HepG2 (cell line): ENCODE measurements around the gene ANAPC1. TPM values are rescaled to one million over a fixed set of nuclear protein-coding genes. Genes with fewer than 3 reads are reported as not detected.

Experiments used
- CEBPG ChIP-seq: IDR thresholded peaks from 2 replicates; pipeline ENCODE4 v1.6.1; 2016
- CHCHD3 ChIP-seq: sonication (generic); formaldehyde crosslinking; IDR thresholded peaks from 2 replicates; pipeline ENCODE4 v1.8.0; 2022; ENCODE audit warnings: mild to moderate bottlenecking, missing genetic modification reagents, moderate library complexity
- ETV5 ChIP-seq: IDR thresholded peaks from 2 replicates; pipeline ENCODE4 v1.6.1; 2018; ENCODE audit warnings: missing biosample characterization, missing genetic modification reagents, inconsistent platforms, borderline replicate concordance
- GFI1 ChIP-seq: sonication (generic); formaldehyde crosslinking; IDR thresholded peaks from 2 replicates; pipeline ENCODE4 v1.5.0; 2020; ENCODE audit warnings: missing genetic modification reagents, mild to moderate bottlenecking, borderline replicate concordance
- JDP2 ChIP-seq: sonication (generic); formaldehyde crosslinking; IDR thresholded peaks from 2 replicates; pipeline ENCODE4 v1.8.1; 2022; ENCODE audit warnings: missing genetic modification reagents, borderline replicate concordance
- KMT2A ChIP-seq: sonication (generic); formaldehyde crosslinking; IDR thresholded peaks from 2 replicates; pipeline ENCODE4 v1.4.0; 2020; ENCODE audit warnings: missing genetic modification reagents
- TEAD3 ChIP-seq: optimal IDR thresholded peaks from 2 replicates; pipeline ENCODE3; 2016; ENCODE audit warnings: borderline replicate concordance
- TOPORS ChIP-seq: sonication (generic); formaldehyde crosslinking; IDR thresholded peaks from 2 replicates; pipeline ENCODE4 v1.8.0; 2023; ENCODE audit warnings: mild to moderate bottlenecking, missing genetic modification reagents
- ZKSCAN1 ChIP-seq: fragments of 150-350 bp; IDR thresholded peaks from 2 replicates; pipeline ENCODE4 v1.6.1; 2014; ENCODE audit warnings: low read length
- ZNF224 ChIP-seq: sonication (generic); formaldehyde crosslinking; IDR thresholded peaks from 2 replicates; pipeline ENCODE4 v1.5.0; 2020; ENCODE audit warnings: mild to moderate bottlenecking, missing genetic modification reagents
- ZNF234 ChIP-seq: sonication (generic); formaldehyde crosslinking; conservative IDR thresholded peaks from 2 replicates; pipeline ENCODE4 v1.5.1; 2020; ENCODE audit warnings: mild to moderate bottlenecking, missing genetic modification reagents
- ZNF331 ChIP-seq: sonication (generic); formaldehyde crosslinking; IDR thresholded peaks from 2 replicates; pipeline ENCODE4 v1.4.0; 2020; ENCODE audit warnings: missing genetic modification reagents
- ZNF614 ChIP-seq: IDR thresholded peaks from 2 replicates; pipeline ENCODE4 v1.6.1; 2018; ENCODE audit warnings: missing biosample characterization, missing genetic modification reagents, inconsistent platforms, borderline replicate concordance
- ZNF644 ChIP-seq: IDR thresholded peaks from 2 replicates; pipeline ENCODE4 v1.6.1; 2016; ENCODE audit warnings: low read depth
- ZNF782 ChIP-seq: sonication (generic); formaldehyde crosslinking; IDR thresholded peaks from 2 replicates; pipeline ENCODE4 v1.4.0; 2020; ENCODE audit warnings: missing genetic modification reagents, mild to moderate bottlenecking, borderline replicate concordance
- polyA plus RNA-seq, 8 experiments: library from polyadenylated mRNA; depleted of rRNA in 3 of 8; stranded (reverse) in 7 of 8; unstranded in 1 of 8; fragments of >200 nt; fragmentation: Illumina TruSeq in 4 of 8; extraction: Trizol in 4 of 8; gene quantifications; 2 replicates each; pipeline versions ENCODE4 v1.2.1 to v1.2.3, GENCODE V29; 2011 to 2016; ENCODE audit warnings: low read depth in 4 of 8, missing spikeins in 1 of 8, mixed read lengths in 1 of 8; ENCODE audit not compliant: insufficient read depth in 1 of 8
- total RNA-seq, 5 experiments: library from RNA; depleted of rRNA; stranded (reverse); fragments of >200 nt; fragmentation: Illumina TruSeq; extraction: Trizol; gene quantifications; 2 replicates each; pipeline ENCODE4 v1.2.3, GENCODE V29; 2016; ENCODE audit warnings: low read depth in 1 of 5
- TF ChIP-seq, protein P1 (sequence below): IDR thresholded peaks from 2 replicates; pipeline ENCODE4 v1.4.0; 2020; ENCODE audit warnings: mild to moderate bottlenecking, missing genetic modification reagents
- TF ChIP-seq, protein P2 (sequence below): IDR thresholded peaks from 2 replicates; pipeline ENCODE4 v1.6.1; 2016; ENCODE audit warnings: missing compliant biosample characterization, missing genetic modification reagents, borderline replicate concordance
- TF ChIP-seq, protein P3 (sequence below): IDR thresholded peaks from 2 replicates; pipeline ENCODE4 v1.6.1; 2016
- TF ChIP-seq, protein P4 (sequence below): IDR thresholded peaks from 2 replicates; pipeline ENCODE4 v1.6.1; 2016; ENCODE audit warnings: missing genetic modification reagents, missing compliant biosample characterization
- TF ChIP-seq, protein P5 (sequence below): sonication (generic); formaldehyde crosslinking; IDR thresholded peaks from 2 replicates; pipeline ENCODE4 v1.5.1; 2020; ENCODE audit warnings: missing genetic modification reagents, mild to moderate bottlenecking, borderline replicate concordance
- TF ChIP-seq, protein P6 (sequence below): IDR thresholded peaks from 2 replicates; pipeline ENCODE4 v1.6.1; 2016; ENCODE audit warnings: low read depth, borderline replicate concordance

ANAPC1 gene
- total and polyA plus RNA-seq, 2 of the 13 experiments (the other 11 are each of a cell fraction or from before 2014, with no cell fraction given): 50.0 to 89.7 TPM

DNA sequence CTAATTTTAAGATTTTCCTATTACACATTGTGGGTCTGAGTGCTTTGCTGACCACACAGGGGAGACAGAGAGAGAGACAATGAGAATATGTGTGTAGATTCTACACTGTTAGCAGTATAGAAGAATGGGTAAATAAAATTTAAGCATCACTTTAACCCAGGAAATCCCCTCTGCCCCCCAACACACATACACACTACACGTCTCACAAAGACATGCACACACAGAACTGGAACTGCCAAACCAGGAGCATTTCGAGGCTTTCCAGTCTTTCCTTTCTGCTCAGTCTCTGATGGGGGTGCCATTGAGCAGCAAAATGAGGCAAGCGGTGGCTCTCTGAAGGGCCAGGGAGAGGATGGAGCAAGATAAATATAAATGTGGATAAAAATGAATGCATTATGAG lies 16.9 kb upstream of the ANAPC1 start (continued):
- TF ChIP-seq, protein P1, sequence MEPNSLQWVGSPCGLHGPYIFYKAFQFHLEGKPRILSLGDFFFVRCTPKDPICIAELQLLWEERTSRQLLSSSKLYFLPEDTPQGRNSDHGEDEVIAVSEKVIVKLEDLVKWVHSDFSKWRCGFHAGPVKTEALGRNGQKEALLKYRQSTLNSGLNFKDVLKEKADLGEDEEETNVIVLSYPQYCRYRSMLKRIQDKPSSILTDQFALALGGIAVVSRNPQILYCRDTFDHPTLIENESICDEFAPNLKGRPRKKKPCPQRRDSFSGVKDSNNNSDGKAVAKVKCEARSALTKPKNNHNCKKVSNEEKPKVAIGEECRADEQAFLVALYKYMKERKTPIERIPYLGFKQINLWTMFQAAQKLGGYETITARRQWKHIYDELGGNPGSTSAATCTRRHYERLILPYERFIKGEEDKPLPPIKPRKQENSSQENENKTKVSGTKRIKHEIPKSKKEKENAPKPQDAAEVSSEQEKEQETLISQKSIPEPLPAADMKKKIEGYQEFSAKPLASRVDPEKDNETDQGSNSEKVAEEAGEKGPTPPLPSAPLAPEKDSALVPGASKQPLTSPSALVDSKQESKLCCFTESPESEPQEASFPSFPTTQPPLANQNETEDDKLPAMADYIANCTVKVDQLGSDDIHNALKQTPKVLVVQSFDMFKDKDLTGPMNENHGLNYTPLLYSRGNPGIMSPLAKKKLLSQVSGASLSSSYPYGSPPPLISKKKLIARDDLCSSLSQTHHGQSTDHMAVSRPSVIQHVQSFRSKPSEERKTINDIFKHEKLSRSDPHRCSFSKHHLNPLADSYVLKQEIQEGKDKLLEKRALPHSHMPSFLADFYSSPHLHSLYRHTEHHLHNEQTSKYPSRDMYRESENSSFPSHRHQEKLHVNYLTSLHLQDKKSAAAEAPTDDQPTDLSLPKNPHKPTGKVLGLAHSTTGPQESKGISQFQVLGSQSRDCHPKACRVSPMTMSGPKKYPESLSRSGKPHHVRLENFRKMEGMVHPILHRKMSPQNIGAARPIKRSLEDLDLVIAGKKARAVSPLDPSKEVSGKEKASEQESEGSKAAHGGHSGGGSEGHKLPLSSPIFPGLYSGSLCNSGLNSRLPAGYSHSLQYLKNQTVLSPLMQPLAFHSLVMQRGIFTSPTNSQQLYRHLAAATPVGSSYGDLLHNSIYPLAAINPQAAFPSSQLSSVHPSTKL (CRISPR knock-in tag): peak; percentile 19; the same call in 1 of the 2 replicates
- TF ChIP-seq ZKSCAN1 (no peak), KMT2A (CRISPR knock-in tag) (0 out of 2 replicates have a peak, but pooled peaks have one; percentile 75), TOPORS (CRISPR knock-in tag) (no peak), ZNF234 (CRISPR knock-in tag) (no peak), ZNF331 (CRISPR knock-in tag) (peak; percentile 58), GFI1 (no peak), ZNF224 (CRISPR knock-in tag) (no peak), TEAD3 (CRISPR knock-in tag) (peak; percentile 16), ETV5 (no peak), CHCHD3 (no peak), ZNF614 (CRISPR knock-in tag) (0 out of 2 replicates have a peak, but pooled peaks have one; percentile 40), CEBPG (peak; percentile 52), ZNF644 (CRISPR knock-in tag) (0 out of 2 replicates have a peak, but pooled peaks have one; percentile 41), JDP2 (CRISPR knock-in tag) (no peak), ZNF782 (no peak)
- TF ChIP-seq, protein P2, sequence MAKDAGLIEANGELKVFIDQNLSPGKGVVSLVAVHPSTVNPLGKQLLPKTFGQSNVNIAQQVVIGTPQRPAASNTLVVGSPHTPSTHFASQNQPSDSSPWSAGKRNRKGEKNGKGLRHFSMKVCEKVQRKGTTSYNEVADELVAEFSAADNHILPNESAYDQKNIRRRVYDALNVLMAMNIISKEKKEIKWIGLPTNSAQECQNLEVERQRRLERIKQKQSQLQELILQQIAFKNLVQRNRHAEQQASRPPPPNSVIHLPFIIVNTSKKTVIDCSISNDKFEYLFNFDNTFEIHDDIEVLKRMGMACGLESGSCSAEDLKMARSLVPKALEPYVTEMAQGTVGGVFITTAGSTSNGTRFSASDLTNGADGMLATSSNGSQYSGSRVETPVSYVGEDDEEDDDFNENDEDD (CRISPR knock-in tag): no peak
- TF ChIP-seq, protein P3, sequence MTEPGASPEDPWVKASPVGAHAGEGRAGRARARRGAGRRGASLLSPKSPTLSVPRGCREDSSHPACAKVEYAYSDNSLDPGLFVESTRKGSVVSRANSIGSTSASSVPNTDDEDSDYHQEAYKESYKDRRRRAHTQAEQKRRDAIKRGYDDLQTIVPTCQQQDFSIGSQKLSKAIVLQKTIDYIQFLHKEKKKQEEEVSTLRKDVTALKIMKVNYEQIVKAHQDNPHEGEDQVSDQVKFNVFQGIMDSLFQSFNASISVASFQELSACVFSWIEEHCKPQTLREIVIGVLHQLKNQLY (CRISPR knock-in tag): no peak
- TF ChIP-seq, protein P4, sequence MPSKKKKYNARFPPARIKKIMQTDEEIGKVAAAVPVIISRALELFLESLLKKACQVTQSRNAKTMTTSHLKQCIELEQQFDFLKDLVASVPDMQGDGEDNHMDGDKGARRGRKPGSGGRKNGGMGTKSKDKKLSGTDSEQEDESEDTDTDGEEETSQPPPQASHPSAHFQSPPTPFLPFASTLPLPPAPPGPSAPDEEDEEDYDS: peak; percentile 36; the same call in 1 of the 2 replicates
- TF ChIP-seq, protein P5, sequence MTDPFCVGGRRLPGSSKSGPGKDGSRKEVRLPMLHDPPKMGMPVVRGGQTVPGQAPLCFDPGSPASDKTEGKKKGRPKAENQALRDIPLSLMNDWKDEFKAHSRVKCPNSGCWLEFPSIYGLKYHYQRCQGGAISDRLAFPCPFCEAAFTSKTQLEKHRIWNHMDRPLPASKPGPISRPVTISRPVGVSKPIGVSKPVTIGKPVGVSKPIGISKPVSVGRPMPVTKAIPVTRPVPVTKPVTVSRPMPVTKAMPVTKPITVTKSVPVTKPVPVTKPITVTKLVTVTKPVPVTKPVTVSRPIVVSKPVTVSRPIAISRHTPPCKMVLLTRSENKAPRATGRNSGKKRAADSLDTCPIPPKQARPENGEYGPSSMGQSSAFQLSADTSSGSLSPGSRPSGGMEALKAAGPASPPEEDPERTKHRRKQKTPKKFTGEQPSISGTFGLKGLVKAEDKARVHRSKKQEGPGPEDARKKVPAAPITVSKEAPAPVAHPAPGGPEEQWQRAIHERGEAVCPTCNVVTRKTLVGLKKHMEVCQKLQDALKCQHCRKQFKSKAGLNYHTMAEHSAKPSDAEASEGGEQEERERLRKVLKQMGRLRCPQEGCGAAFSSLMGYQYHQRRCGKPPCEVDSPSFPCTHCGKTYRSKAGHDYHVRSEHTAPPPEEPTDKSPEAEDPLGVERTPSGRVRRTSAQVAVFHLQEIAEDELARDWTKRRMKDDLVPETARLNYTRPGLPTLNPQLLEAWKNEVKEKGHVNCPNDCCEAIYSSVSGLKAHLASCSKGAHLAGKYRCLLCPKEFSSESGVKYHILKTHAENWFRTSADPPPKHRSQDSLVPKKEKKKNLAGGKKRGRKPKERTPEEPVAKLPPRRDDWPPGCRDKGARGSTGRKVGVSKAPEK (CRISPR knock-in tag): 0 out of 2 replicates have a peak, but pooled peaks have one; percentile 36
- TF ChIP-seq, protein P6, sequence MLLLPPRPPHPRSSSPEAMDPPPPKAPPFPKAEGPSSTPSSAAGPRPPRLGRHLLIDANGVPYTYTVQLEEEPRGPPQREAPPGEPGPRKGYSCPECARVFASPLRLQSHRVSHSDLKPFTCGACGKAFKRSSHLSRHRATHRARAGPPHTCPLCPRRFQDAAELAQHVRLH (CRISPR knock-in tag): peak; percentile 51; the same call in 1 of the 2 replicates
